HEK293T (cell line): ENCODE data around the gene NEK9.
"Not testable (repeated sequence)": the region's sequence is repeated elsewhere in the genome, so short reads cannot be mapped to it uniquely, and the experiment has no call there.

Source experiments
- CTBP1 ChIP-seq: fragments of 450-650 bp; IDR thresholded peaks from 2 replicates; pipeline ENCODE4 v1.6.1; 2016; ENCODE audit warnings: borderline replicate concordance
- FOXA1 ChIP-seq: fragments of 450-650 bp; IDR thresholded peaks from 2 replicates; pipeline ENCODE4 v1.6.1; 2016; ENCODE audit warnings: mild to moderate bottlenecking
- SUZ12 ChIP-seq: fragments of 450-650 bp; IDR thresholded peaks from 2 replicates; pipeline ENCODE4 v1.6.1; 2016; ENCODE audit warnings: mild to moderate bottlenecking

GRCh38 chr14:75127474-75127820, 599 bp upstream of the NEK9 start:
- TF ChIP-seq FOXA1, SUZ12, CTBP1: not testable (repeated sequence)
